ENCODE data around the gene GNAI3. TPM values are rescaled to one million over a fixed set of nuclear protein-coding genes. Genes with fewer than 3 reads are reported as not detected.

Gene GNAI3
- 2.2 TPM for total RNA-seq
- long read RNA-seq, full-length matches to known transcripts = 24 of 29 reads
- long read RNA-seq, partial matches to known transcripts = 1 of 29 reads
- long read RNA-seq, other reads (novel, unspliced or antisense) = 4 of 29 reads

DNA sequence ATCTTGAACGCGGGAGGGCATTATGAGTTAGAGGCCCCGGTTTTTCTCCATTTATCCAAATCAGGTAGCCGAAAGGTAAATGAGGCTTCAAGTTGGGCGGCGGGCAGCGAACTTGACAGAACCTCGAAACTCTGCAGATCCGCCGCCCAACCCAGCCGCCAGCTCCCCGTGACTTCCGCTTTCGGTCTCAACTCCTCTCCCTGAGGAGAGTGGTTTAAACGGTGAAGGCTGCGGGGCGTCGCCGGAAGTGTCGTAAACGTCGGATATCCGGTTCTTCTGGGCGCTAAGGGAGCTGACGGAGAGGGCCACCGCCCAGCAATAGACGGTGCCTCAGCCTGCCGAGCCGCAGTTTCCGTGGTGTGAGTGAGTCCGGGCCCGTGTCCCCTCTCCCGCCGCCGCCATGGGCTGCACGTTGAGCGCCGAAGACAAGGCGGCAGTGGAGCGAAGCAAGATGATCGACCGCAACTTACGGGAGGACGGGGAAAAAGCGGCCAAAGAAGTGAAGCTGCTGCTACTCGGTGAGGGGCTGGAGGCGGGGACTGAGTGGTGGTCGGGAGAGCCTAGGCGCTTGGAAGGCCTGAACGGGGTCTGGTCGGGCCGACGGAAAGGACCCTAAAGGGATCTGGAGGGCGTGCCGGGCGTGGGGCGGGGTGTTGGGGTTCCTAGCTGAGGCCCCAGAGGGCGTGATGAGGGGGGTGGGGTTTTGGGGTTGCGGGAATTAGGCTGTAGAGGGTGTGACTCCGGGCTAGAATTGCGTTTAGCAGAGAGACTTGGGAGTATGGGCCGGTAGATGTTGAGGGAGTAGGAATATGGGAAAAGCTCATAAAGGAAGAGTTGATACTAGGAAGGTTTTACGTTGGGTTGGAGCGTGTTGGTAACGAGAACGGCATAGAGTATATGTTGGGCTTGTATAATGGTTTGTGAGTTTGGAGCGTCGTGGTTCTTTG is at the start of gene GNAI3:
Gene GNAI3, plus strand, starts transcription at position 295 of the 947 bp plus-strand sequence. Its CDS starts 106 bp downstream, at position 401.
- intact Hi-C loops (cut with micrococcal nuclease) = loop anchor here (5.0 kb wide), 2 partner anchors 94 to 224 kb away; no protein-coding TSS in a partner anchor

DNA sequence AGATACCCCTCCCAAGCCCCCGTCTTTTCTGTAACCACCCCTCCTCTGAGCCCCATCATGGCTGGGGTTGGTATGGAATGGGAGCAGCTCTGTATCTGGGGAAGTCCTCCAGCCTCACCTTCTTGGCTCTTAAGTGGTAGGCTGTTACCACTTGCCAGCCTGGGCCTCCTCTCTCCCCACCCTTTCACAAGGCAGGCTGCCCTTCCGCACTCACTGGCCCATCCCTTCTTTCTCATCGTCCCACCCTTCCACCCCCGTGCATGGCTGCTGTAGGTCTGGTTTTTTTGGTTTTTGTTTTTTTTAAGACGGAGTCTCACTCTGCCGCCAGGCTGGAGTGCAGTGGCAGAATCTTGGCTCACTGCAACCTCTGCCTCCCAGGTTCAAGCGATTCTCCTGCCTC is 49.3 kb upstream of the GNAI3 start:
- no peak for ATAC-seq
- intact Hi-C loops (cut with micrococcal nuclease) = no loop called here
- DNase-seq = no peak

More for the DNA sequence above, at the start of gene GNAI3:
- peak; percentile 96 for DNase-seq
- ATAC-seq = peak; percentile 97

DNA sequence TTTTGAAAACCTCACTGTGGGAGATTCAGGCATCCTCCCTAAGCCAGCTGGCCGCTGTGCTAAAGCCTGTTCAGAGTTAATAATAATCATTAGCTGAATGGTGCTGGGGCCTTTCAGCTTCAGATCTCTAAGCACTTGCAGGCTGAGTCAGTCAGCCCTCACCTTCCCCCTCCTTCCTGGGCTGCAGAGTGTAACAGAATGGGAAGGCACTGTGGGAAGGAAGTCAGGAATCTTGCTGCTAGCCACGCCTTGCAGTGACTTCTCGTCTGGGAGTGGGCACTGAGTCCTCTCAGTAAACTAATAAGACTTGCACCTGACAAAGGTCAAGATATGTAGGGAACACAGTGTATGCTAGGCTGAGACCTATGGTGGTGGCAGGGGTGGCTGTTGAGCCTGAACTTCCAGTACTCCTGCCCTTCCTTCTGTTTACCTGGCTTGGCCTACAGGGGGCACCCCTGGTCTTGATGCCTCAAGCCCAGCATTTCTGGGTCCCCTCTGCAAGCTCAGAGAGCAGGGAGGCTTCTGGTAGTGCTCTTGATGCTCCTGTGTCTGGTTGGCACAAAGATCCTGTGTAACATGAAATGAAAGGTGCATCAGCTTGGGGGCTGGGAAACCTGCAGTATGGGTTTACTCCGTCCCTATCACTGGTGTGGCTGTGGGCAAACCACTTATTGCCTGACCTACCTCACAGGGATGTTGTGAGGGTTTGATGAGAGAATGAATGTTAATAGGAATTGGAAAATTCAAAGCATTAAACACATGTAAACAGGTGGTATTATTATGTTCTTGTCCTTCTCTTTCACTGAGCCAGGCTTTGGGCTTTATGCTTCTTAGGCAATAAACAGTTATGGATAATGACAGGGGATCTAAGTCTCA is 48.5 kb upstream of the GNAI3 start:
- DNase-seq (no peak), ATAC-seq (peak; percentile 19)
- intact Hi-C loops (cut with micrococcal nuclease) = no loop called here

DNA sequence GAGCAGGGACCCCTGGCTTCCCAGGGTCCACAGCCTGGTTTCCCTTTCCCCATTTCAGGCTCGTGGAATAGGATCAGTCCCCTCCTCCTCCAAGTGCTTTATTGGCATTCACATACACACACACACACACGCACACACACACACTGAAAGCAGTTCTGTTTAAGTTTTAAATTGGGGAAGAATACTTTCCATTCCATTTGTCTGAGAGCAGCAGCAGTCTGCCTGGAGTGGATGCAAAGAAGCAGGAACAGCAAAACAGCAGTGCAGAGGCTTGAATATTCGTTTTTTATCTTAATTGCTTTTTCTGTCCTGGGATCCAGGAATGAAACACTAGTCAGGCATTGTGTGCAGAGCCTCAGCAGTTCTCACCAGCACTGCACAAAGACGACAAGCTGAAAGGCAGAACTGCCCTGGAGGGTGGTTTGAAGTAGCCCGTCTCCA is 47.5 kb upstream of the GNAI3 start:
- DNase-seq = no peak
- no peak for ATAC-seq
- intact Hi-C loops (cut with micrococcal nuclease) = no loop called here

DNA sequence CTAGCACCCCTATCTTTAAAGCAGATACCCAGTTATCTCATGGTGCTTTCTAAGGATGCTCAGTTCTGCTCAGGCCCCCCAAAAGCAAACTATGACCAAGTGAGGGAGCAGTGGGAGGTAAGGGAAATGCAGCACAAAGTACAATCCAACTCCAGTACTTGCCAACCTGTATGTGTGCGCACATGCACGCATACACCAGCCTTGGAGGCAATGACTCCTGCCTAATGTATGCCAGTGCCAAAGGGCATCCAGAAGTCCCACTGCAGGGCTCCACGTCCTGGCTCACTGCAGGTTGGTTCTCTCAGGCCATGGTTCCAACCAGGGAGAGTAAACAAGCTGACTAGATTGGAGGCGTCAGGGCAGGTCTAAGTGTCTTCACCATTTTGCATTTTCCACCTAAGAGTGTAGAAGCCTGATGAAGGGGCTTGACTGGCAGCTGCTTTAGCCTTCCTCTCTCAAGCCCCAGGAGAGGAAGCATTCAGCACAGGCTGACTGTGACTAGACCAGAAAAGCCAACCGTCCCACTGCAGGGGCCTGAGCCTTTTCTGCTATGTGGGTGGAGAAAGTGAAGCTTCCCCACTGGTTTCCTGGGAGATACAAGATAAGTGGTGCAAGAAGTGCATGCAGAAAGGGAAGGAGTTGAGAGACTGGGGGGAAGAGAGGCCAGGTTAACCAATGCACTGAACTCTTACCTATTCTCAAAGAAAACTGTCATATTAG is 46.6 kb upstream of the GNAI3 start:
- no peak for ATAC-seq
- intact Hi-C loops (cut with micrococcal nuclease) = no loop called here
- DNase-seq = no peak

DNA sequence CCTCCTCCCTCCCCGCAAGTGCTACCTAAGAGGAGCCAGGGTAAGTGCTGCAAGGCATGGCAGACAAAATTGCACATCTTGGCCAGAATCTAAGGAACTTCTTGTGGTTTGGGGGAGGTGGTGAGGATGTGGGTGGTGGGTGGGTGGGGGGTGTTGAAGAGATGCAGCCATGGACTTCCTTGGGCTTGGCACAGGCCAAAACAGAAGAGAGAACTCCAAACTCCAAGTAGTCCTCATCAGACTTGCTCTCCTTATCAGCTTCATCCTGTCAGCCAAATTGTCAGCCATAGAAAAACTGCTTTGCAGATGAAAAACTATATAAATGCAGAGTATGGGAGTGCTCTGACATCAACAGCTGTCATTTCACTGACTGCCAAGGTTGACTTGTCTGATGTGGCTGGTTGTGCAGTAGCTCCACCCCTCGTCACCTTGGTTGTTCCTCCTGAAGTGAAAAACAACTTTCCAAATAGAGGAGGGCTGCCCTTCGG is 46.0 kb upstream of the GNAI3 start:
- DNase-seq (no peak), ATAC-seq (no peak)
- intact Hi-C loops (cut with micrococcal nuclease) = no loop called here

DNA sequence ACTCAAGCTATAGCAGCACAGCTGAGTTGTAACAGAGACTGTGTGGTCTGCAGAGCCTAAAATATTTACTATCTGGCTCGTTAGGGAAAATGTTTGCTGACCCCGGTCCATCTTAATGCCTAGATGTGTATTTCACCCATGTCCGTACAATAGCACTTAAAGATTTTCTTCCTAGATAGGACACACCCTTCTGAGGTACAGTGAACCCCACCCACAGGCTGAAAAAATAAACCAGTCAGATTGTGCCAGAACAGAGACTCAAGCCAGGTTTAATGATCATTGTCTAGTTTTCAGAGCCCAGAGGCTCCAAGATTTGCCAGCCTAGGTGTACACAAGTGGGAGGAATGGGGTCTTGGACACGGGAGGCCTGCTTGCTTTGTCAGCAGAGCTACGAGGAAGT is 44.5 kb upstream of the GNAI3 start:
- no peak for DNase-seq
- no peak for ATAC-seq
- intact Hi-C loops (cut with micrococcal nuclease) = no loop called here

DNA sequence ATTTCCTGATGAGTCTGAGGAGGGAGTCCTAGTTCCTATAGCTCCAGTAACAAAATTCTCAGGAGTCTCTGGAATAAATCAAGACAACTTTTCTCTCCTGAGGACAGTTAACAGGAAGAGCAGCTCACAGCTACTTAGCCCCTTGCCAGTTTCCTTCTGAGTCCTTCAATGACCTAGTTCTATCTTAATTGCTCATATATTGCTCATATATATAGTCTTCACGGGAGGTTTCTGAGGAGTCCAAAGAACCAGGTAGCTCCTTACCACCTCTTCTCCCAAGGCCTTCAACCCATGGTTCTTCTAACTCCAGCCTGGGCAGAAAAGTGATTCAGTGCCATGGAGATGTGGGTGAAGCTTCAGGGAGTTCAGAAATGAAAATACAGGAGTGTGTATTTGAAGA is 43.4 kb upstream of the GNAI3 start:
- ATAC-seq (no peak), DNase-seq (no peak)
- intact Hi-C loops (cut with micrococcal nuclease) = no loop called here

DNA sequence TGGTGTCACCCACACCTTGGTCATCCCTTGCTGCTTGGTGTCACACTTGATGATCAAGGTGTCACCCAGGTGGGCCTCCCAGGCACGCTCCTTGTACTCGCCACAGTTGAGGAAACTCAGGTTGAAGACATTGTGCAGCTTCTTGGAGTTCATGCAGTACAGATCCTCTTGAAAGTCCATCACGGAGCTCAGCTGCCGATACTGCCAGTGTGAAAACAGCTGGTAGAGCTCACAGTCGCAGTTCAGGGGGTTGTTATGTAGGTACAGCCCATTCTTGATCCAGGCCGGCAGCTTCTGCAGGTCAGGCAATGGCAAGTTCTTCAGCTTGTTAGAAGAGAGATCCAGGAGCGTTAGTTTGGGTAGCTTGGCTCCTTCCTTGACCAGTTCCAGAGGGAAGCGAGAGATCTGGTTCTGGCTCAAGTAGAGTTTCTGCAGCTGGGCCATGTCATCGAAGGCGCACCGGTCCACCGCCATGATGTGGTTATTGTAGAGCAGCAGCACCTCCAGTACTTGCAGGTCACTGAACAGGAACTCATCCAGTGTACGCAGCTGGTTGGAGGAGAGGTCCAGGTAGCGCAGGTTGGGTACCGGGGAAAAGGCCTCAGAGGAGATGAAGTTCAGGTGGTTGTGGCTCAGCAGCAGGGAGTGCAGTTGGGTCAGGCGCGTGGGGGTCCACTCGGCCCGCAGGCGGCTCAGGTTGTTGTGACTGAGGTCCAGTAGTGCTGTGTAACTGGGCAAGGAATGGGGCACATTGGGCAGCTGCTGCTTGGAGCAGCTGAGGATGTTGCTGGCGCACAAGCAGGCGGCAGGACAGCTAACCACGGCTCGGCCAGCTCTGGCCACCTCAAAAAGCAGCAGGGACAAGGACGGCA is 40.2 kb upstream of the GNAI3 start:
- intact Hi-C loops (cut with micrococcal nuclease) = no loop called here
- DNase-seq = no peak
- ATAC-seq = no peak

DNA sequence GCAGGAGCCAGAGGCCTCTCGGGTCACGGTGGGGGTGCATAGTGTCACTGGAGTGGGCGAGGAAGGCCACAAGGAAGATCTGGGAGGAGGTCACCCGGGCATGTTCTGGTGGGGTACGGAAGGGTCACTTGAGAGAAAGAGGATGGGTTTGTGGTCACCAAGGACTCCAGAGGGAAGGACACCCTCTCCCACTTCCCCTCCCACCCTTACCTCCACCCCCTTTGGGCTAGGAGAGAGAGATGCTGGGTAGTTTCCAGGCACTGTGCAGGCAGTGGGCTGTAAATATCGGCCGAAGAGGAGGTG is 39.6 kb upstream of the GNAI3 start:
- ATAC-seq (no peak), DNase-seq (no peak)
- intact Hi-C loops (cut with micrococcal nuclease) = no loop called here

DNA sequence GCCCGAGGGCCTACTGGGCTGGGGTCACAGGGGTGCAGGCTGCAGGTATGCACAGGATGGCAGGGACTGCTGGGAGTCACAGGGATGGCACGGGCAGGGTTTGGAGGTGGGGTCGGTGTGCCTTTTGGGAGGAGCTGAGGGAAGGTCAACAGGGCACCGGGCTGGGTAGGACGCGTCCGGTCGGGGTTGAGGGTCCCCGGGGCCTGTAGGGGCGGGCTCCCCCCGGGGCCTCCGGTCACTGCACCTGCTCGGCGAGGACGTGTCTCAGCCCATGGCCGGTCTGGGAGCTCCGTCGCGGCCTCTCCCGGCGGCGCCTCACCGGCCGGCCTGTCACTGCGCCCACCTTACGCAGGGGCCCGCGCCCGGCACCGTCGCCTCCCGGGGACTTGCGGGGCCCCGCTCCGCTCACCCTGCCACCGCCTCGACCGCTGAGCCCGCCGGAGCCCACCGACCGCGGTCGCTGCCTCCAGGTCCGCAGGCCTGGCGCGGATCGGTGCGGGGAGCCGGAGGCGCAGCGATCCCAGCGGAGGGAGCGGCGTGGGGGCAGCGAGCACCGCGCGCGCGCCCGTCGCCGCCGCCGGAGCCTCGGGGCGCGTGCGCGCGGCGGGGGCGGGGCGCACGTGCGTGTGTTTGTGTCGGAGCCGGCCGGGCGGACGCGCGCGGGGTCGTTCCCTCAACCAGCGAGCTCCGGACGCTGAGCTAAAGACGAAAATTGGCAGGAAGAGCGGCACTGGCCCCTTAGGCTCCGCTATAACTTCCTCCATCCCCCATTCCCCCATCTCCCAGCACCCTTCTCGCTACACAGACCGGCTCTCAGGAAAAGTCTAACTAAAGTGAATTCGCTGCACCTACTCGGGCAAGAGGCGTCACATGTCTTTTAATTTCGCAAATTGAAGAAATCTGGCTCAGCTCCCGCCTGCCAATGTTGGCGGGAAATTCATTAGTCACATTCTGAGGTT is 39.0 kb upstream of the GNAI3 start, which contains the start of gene AMIGO1:
Gene AMIGO1, minus strand, starts transcription at position 552 of the 959 bp plus-strand sequence. CDS start 815 bp downstream, outside the sequence.
- intact Hi-C loops (cut with micrococcal nuclease) = no loop called here
- DNase-seq (peak; percentile 86), ATAC-seq (peak; percentile 91)

DNA sequence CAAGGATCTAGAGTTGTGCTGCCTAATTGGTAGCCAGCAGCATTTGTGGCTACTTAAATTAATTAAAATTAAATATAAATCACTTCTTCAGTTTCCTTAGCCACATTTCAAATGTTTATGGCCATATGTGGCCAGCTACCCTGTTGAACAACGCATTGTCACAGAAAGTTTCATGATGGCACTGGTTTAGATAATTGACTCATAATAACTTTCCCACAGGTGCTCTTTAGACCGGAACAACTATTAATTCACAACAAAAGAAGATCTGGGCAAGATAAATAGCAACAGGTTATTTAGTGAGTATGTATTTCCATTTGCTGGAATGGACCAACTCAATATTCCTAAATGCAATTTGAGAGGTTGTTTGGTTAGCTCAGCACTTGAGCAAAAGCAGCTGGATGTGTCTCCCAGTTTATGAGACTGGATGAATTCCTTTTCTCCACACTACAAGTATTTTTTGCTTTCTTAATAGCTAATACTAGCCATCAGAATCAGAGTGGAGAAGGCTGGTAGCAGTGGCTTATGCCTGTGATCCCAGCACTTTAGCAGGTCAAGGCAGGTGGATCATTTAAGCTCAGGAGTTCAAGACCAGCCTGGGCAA is 35.2 kb upstream of the GNAI3 start:
- ATAC-seq (no peak), DNase-seq (no peak)
- intact Hi-C loops (cut with micrococcal nuclease) = no loop called here

DNA sequence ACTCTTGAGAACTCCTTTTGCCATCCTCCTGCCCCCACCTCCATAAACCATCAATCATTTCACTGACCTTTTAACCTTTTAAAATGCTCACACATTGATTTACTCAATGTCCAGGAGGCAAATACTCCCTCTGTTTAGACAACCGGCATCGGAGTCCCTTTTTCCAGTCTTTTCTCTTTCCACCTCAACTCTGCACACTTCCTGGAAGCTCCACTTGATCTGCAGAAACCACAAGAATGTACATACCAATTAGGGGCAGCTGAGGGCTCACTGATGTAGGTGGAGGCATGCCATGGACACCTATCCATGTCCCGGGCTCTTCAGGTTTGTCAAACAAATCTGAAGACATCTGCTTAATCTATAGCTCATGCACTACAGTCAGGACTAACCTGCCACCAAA is 33.6 kb upstream of the GNAI3 start:
- DNase-seq (no peak), ATAC-seq (no peak)
- intact Hi-C loops (cut with micrococcal nuclease) = no loop called here

DNA sequence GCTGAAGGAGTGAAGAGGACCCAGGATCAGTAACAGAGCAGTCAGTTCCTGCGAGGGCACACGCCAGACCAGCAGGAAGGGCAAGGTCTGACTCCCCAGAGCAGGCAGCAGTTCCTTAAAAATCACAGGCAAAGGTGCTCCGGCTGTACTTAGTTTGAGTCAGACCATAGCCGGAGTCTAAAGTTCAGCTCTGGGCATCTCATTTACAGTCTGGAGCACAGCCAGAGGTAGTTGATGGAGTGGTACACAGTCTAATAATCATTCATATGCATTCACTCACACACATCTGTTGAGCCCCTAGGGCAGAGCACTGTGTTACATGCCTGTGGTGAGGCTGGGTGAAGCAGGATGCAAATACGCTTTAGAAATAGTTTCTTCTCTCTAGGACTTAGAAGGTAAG is 31.5 kb upstream of the GNAI3 start:
- ATAC-seq (no peak), DNase-seq (no peak)
- intact Hi-C loops (cut with micrococcal nuclease) = no loop called here

DNA sequence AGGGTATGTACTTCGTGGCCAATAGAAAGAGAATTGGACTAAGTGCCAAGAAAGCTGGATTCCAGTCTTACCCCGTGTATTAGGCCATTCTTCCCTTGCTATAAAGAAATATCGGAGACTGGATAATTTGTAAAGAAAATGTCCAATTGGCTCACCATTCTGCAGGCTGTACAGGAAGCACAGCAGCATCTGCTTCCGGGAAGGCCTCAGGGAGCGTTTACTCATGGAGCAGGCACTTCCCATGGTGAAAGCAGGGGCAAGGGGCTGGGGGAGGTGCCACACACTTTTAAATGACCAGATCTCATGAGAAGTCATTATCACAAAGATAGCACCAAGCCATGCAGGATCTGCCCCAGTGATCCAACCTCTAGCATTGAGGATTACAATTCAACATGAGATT is 31.1 kb upstream of the GNAI3 start:
- no peak for ATAC-seq
- intact Hi-C loops (cut with micrococcal nuclease) = no loop called here
- DNase-seq = no peak

Measured in left ventricle myocardium superior (tissue), 1 donor.